Effector memory CD4-positive, alpha-beta T cell (primary cell): ENCODE measurements around the gene SPDYC.
"Not testable (repeated sequence)": the region's sequence is repeated elsewhere in the genome, so short reads cannot be mapped to it uniquely, and the experiment has no call there.

Experiments
- DNase-seq, 3 donors: peaks; one replicate each; pipeline ENCODE4 v3.0.0-alpha.2; 2020
- H3K27ac ChIP-seq: 2 replicates; pipeline ENCODE4 v1.7.0; 2013; ENCODE audit warnings: mild to moderate bottlenecking, low read length, moderate library complexity; ENCODE audit not compliant: insufficient read depth, poor library complexity, severe bottlenecking
- H3K27me3 ChIP-seq: replicated peaks from 2 replicates; pipeline ENCODE4 v1.7.0; 2013; ENCODE audit warnings: mild to moderate bottlenecking, low read length; ENCODE audit not compliant: insufficient read depth, control insufficient read depth, poor library complexity, severe bottlenecking
- H3K36me3 ChIP-seq: 2 replicates; pipeline ENCODE4 v1.7.0; 2013; ENCODE audit warnings: mild to moderate bottlenecking, low read length, moderate library complexity; ENCODE audit not compliant: control insufficient read depth, insufficient read depth
- H3K4me1 ChIP-seq: 2 replicates; pipeline ENCODE4 v1.7.0; 2013; ENCODE audit warnings: low read length, mild to moderate bottlenecking; ENCODE audit not compliant: control insufficient read depth, insufficient read depth, poor library complexity, severe bottlenecking
- H3K4me3 ChIP-seq: 2 replicates; pipeline ENCODE4 v1.7.0; 2013; ENCODE audit warnings: low read length, low read depth, mild to moderate bottlenecking; ENCODE audit not compliant: insufficient read depth, poor library complexity, severe bottlenecking
- H3K9me3 ChIP-seq: 2 replicates; pipeline ENCODE4 v1.7.0; 2013; ENCODE audit warnings: mild to moderate bottlenecking, low read length, moderate library complexity; ENCODE audit not compliant: control insufficient read depth

The SPDYC gene

DNA sequence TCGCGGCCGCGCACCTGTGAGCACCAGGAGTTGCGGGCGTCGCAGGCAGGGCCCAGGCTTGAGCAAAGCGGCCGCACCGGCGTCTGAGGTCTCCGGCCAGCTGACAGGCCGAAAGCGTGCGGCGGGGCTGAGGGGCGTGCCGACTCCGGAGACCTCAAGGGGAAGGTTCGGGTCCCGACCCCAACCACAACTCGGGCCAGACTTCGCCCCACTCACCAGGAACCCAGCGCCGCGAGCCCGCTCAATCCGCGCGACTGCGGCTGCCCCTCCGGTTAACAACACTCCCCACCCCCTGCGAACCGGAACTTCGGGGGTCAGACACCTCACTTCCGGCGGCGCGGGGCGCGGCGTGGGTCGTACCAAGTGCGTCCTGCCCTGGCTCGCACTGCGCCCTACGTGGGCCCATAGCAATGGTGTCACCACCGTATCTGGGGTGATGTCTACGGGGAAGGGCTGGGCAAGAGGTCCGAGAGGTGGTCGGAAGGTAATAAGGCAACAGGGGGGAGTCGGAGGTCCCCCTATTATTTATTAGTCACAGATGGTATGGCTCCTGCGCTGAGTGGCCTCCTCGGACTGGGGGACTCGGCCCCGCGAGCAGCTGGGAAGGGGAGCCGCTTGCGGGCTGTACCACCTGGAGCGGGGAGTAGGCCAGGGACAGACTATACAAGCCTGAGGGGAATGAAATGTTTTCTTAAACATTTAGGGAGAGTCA lies 35.6 kb upstream of the SPDYC start, which contains the start of gene SYVN1:
SYVN1 (minus strand) TSS at position 280 of the 712 bp plus-strand sequence. CDS start 918 bp downstream, outside the sequence.
- peaks cover 21% of the 10 kb centered on the region for H3K4me1 ChIP-seq
- H3K9me3 ChIP-seq, result no peaks in the 10 kb centered on the region
- peak within 1 kb of the TSS; percentile 99 for H3K27ac ChIP-seq
- DNase-seq, result peak; percentile 84 to 88 (median 86)
- peak within 1 kb of the TSS; percentile 83 for H3K4me3 ChIP-seq
- H3K27me3 ChIP-seq, result no peaks in the 10 kb centered on the region
- peaks cover 36% of the 10 kb centered on the region for H3K36me3 ChIP-seq

DNA sequence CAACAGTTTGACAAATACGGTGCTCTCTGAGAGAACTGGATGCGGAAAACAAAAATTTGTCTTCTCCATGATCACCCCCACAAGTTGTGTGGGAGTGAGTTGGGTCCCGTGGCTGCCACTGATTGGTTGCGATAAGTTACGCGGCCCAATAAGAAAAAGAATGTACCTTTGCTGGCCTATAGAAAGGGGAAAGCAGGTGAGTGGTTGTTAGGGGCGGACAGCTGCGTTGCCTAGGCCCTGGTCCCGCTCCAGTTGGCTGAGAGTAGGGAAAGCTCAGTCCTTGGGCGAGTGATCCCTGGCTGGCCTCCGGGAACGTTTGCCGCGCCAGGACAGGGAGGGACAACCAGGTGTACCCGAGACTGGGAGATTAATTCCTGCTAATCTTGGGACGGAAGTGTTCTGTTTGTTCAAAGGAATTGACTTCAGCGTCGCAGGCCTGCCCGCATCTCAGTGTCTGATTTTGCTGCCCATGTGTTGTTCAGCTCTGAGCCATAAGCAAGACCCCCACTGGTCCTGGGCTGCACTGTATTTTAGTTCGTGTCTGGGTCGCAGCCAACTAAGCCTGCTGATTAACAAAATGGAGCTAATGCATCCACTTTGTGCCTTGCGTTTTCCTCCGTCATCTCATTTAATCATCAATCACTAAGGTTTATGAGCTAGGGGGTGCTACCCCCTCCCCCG lies 34.9 kb upstream of the SPDYC start:
- Histone ChIP-seq H3K36me3 (peaks cover 29% of the 10 kb centered on the region), H3K4me1 (peaks cover 21% of the 10 kb centered on the region)

DNA sequence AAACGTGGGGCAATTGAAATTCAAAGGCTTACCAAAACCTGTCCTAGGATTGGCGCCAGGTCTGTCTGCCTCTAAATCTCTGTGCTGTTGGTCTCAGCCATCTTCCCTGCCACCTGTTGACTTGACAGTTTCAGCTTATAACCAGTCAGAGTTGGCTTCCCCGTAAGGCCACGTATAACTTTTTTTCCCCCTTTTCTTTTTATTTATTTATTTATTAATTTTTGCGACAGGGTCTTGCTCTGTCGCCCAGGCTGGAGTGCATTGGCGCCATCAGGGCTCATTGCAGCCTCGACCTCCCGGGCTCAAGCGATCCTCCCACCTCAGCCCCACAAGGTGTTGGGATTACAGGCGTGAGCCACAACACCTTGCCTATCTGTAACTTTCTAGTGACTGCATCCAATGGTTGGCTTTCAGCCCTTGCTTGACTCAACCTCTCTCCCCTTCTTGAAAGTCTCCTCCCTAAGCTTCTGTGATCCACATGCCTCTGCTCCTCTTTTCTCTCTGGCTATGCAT lies 34.3 kb upstream of the SPDYC start:
- H3K36me3 ChIP-seq, result peaks cover 23% of the 10 kb centered on the region
- DNase-seq, result no peak
- no peaks in the 10 kb centered on the region for H3K9me3 ChIP-seq
- peaks cover 21% of the 10 kb centered on the region for H3K4me1 ChIP-seq
- H3K27ac ChIP-seq, result peak overlapping the region; percentile 99
- H3K4me3 ChIP-seq, result peak overlapping the region; percentile 83
- no peaks in the 10 kb centered on the region for H3K27me3 ChIP-seq

More for the DNA sequence above, 34.9 kb upstream of the SPDYC start:
- peak; percentile 77 to 84 (median 83) for DNase-seq
- peak overlapping the region; percentile 83 for H3K4me3 ChIP-seq
- no peaks in the 10 kb centered on the region for H3K27me3 ChIP-seq
- no peaks in the 10 kb centered on the region for H3K9me3 ChIP-seq
- H3K27ac ChIP-seq, result peak overlapping the region; percentile 99

DNA sequence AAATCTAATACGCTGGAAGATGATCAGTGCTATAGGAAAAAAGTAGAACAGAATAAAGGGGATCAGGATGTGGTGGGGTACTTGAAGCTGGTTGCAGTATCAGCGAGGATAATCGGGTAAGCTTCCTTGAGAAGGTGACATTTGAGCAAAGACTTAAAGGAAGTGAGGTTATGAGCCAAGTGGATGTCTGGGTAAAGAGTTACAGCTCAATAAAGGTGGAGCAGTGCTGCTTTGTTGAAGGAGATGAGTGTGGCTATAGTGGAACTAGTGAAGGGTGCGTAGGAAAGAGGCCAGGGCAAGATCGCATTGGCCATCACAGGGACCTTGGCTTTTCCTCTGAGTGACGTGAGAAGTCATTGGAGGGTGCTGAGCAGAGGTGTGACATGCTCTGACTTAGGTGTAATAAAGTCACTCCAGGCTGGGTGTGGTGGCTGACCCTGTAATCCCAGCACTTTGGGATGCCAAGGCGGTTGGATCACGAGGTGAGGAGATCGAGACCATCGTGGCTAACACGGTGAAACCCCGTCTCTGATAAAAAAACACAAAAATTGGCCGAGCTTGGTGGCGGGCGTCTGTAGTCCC lies 33.4 kb upstream of the SPDYC start:
- Histone ChIP-seq H3K4me1 (peaks cover 21% of the 10 kb centered on the region), H3K27ac (no peak overlapping the region), H3K36me3 (peaks cover 14% of the 10 kb centered on the region), H3K9me3 (no peaks in the 10 kb centered on the region), H3K27me3 (no peaks in the 10 kb centered on the region), H3K4me3 (no peak overlapping the region)
- DNase-seq, result no peak

DNA sequence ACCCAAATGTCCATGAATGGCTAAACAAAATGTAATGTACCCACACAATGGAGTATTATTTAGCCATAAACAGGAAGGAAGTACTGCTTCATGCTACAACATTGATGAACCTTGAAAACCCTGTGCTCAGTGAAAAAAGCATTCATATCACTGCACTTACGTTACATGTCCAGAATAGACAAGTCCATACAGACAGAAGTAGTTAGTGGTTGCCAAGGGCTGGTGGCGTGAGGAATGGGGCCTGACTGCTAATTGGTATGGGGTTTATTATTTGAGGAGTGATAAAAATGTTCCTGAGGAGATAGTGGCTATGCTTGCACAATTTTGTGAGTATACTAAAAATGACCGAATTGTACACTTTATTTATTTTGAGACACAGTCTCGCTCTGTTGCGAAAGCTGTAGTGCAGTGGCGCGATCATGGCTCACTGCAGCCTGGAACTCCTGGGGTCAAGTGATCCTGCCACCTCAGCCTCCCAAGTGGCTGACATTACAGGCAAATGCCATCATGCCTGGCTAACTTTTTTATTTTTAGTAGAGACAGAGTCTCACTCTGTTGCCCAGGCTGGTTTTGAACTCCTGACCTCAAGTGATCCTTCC lies 28.0 kb upstream of the SPDYC start:
- no peaks in the 10 kb centered on the region for H3K36me3 ChIP-seq
- no peak overlapping the region for H3K27ac ChIP-seq
- H3K9me3 ChIP-seq, result no peaks in the 10 kb centered on the region
- H3K27me3 ChIP-seq, result no peaks in the 10 kb centered on the region
- no peak for DNase-seq
- H3K4me1 ChIP-seq, result no peaks in the 10 kb centered on the region
- H3K4me3 ChIP-seq, result no peak overlapping the region

DNA sequence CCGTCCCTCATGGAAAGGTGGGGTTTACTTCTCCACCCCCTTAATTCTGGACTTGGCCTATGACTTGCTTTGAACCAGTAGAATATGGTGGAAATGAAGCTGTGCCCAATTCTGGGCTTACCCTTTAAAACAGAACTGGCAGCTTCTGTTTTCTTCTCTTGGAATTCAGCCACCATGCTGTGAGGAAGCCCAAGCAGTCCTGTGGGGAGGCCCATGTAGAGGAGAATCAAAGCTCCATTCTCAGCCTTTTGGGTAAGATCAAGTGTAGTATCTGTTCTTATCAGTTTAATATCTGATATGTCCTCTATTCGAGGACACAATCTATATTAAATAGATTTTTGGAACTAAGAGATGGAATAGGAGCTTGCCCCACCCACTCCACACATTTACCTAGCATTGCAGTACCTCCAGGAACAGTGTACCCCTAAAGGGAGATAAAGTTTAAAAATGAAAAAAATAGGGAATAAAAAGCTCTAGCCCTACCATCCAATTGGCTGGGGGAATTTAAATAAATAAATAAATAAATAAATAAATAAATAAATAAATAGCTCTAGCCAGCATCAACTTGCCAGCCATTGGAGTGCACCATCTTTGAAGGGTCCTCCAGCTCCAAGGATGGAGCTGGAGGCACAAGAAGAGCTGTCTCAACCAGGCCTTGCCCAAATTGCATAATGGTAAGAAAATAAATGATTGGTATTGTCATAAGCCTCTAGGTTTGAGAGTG lies 22.5 kb upstream of the SPDYC start:
- Histone ChIP-seq H3K36me3 (no peaks in the 10 kb centered on the region), H3K4me3 (no peak overlapping the region), H3K27ac (no peak overlapping the region), H3K4me1 (no peaks in the 10 kb centered on the region), H3K9me3 (no peaks in the 10 kb centered on the region), H3K27me3 (no peaks in the 10 kb centered on the region)
- no peak for DNase-seq

DNA sequence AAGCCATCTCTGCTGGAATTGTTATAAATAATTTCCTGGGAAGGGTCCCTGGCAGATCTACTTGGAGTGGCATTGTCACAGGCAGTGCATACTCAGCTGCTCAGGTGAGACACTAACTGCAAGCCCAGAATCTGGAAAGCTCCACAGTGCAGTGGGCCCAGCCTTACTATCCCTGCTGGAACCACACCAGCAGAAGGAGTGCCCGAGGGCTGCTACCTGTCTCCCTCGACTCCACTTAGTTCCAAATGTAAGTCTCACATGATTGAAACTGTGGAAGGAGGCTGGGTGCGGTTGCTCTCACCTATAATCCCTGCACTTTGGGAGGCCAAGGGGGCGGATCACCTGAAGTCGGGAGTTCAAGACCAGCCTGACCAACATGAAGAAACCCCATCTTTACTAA lies 21.4 kb upstream of the SPDYC start:
- Histone ChIP-seq H3K27ac (no peak overlapping the region), H3K36me3 (no peaks in the 10 kb centered on the region), H3K4me3 (no peak overlapping the region), H3K9me3 (no peaks in the 10 kb centered on the region), H3K27me3 (no peaks in the 10 kb centered on the region), H3K4me1 (no peaks in the 10 kb centered on the region)
- DNase-seq, result no peak

DNA sequence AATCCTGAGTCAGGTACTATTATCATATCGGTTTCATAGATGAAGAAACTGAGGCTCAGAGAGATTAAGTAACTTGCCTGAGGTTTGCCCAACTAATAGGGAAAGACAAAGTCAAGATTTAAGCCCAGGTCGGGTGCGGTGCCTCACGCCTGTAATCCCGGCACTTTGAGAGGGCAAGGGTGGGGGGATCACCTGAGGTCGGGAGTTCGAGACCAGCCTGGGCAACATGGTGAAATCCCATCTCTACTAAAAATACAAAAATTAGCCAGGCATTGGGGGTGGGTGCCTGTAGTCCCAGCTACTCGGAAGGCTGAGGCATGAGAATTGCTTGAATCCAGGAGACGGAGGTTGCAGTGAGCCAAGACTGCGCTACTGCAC lies 19.9 kb upstream of the SPDYC start:
- not testable (repeated sequence) for H3K27ac ChIP-seq, H3K4me1 ChIP-seq, H3K4me3 ChIP-seq, H3K9me3 ChIP-seq, H3K27me3 ChIP-seq, H3K36me3 ChIP-seq, DNase-seq

DNA sequence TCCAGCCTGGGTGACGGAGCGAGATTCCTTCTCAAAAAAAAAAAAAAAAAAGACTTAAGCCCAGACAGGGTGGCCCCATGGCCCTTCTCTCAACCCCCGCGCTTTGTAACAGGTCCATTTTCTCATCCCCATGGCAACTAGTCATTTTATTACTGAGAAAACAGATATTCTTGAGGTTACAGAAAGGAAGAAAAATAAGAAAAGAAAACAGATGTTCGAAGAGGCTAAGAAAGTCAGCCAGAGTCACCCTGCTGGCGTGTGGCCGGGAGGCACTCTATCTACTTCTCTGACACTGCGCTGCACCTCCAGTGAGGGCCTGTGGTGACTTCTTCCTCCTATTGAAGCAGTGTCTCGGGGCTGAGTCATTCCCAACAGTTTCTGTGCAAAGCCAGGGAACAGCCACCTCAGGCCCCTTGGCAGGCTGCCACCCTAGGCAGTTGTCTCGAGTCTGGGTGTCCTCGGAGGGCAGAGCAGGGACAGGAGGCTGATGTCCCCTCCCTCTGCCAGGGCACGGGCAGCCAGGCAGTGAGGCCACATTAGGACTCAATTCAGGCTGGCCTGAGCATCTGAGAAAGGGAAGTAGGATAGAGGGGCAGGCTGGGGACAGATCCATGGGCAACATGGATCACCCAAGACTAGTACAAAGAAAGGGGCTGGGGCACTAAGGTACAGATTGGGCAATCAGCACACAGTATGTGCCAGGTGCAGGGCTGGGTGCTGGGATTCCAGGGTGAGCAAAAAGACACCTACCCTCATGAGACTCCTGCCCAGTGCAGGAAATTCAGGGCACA lies 19.3 kb upstream of the SPDYC start:
- Histone ChIP-seq H3K9me3 (no peaks in the 10 kb centered on the region), H3K27me3 (no peaks in the 10 kb centered on the region), H3K36me3 (no peaks in the 10 kb centered on the region), H3K27ac (no peak overlapping the region), H3K4me3 (no peak overlapping the region), H3K4me1 (no peaks in the 10 kb centered on the region)
- DNase-seq, result no peak
